Activated CD4-positive, CD25-positive, alpha-beta regulatory T cell treated with anti-CD3 and anti-CD28 coated beads, Interleukin-2, amount 50 U/mL, for 72 hours (primary cell): ENCODE measurements around the gene SLC6A18.
"Not testable (repeated sequence)": the region's sequence is repeated elsewhere in the genome, so short reads cannot be mapped to it uniquely, and the experiment has no call there.

Experiments used
- DNase-seq: peaks from one replicate; pipeline ENCODE4 v3.0.0; 2021

Gene SLC6A18

GRCh38 chr5:1259806-1260480 is 34.8 kb downstream of the SLC6A18 start:
- no peak for DNase-seq

- DNase-seq: no peak
Measured at GRCh38 chr5:1261643-1262042, 36.5 kb downstream of the SLC6A18 start.

- DNase-seq: no peak
Measured at GRCh38 chr5:1262381-1262780, 37.2 kb downstream of the SLC6A18 start.

- DNase-seq: no peak
Measured at GRCh38 chr5:1264211-1264610, 39.0 kb downstream of the SLC6A18 start.

- no peak for DNase-seq
Measured at GRCh38 chr5:1265026-1265425, 39.8 kb downstream of the SLC6A18 start.

GRCh38 chr5:1265461-1266455 is 40.6 kb downstream of the SLC6A18 start:
- no peak for DNase-seq

GRCh38 chr5:1266791-1267190 is 41.6 kb downstream of the SLC6A18 start:
- no peak for DNase-seq

GRCh38 chr5:1267464-1267863 is 42.3 kb downstream of the SLC6A18 start:
- not testable (repeated sequence) for DNase-seq

GRCh38 chr5:1268056-1268455 is 42.9 kb downstream of the SLC6A18 start:
- no peak for DNase-seq

GRCh38 chr5:1268666-1269065 is 43.5 kb downstream of the SLC6A18 start:
- DNase-seq: no peak

- DNase-seq: no peak
Measured at GRCh38 chr5:1270426-1270825, 45.2 kb downstream of the SLC6A18 start.

- DNase-seq: no peak
Measured at GRCh38 chr5:1270933-1271914, 46.0 kb downstream of the SLC6A18 start.

GRCh38 chr5:1272201-1272600 is 47.0 kb downstream of the SLC6A18 start:
- DNase-seq: no peak

GRCh38 chr5:1273745-1274144 is 48.6 kb downstream of the SLC6A18 start:
- no peak for DNase-seq

GRCh38 chr5:1274471-1274870 is 49.3 kb downstream of the SLC6A18 start:
- DNase-seq: no peak

- not testable (repeated sequence) for DNase-seq
Measured at GRCh38 chr5:1275397-1276391, 50.5 kb downstream of the SLC6A18 start.

- DNase-seq: no peak
Measured at GRCh38 chr5:1276930-1277329, 51.7 kb downstream of the SLC6A18 start.

GRCh38 chr5:1277331-1277730 is 52.1 kb downstream of the SLC6A18 start:
- DNase-seq: no peak

- DNase-seq: no peak
Measured at GRCh38 chr5:1277781-1278180, 52.6 kb downstream of the SLC6A18 start.

GRCh38 chr5:1278216-1278615 is 53.0 kb downstream of the SLC6A18 start:
- no peak for DNase-seq

GRCh38 chr5:1278656-1279442 is 53.7 kb downstream of the SLC6A18 start:
- DNase-seq: no peak
